SJSA1 (cell line): Measurements from ENCODE around the gene FRAT2. TPM values are rescaled to one million over a fixed set of nuclear protein-coding genes. Genes with fewer than 3 reads are reported as not detected.

Source experiments
- DNase-seq, 2 experiments: peaks; one replicate each; pipeline ENCODE4 v3.0.0-alpha.2; 2015 to 2020; ENCODE audit warnings: low spot score in 2 of 2, low read depth in 1 of 2
- H3K27ac ChIP-seq: fragments of 250-450 bp; sonication (Bioruptor Pico); 2 replicates; pipeline ENCODE4 v1.5.1; 2020; ENCODE audit warnings: mild to moderate bottlenecking, moderate library complexity
- H3K27me3 ChIP-seq: fragments of 250-450 bp; sonication (Bioruptor Pico); replicated peaks from 2 replicates; pipeline ENCODE4 v1.5.1; 2020; ENCODE audit warnings: mild to moderate bottlenecking, moderate library complexity
- H3K36me3 ChIP-seq: fragments of 250-450 bp; sonication (Bioruptor Pico); 2 replicates; pipeline ENCODE4 v1.5.1; 2020; ENCODE audit warnings: mild to moderate bottlenecking
- H3K4me1 ChIP-seq: fragments of 250-450 bp; sonication (Bioruptor Pico); replicated peaks from 2 replicates; pipeline ENCODE4 v1.6.1; 2021; ENCODE audit warnings: mild to moderate bottlenecking
- H3K4me3 ChIP-seq: fragments of 250-450 bp; sonication (Bioruptor Pico); 2 replicates; pipeline ENCODE4 v1.5.1; 2020; ENCODE audit warnings: mild to moderate bottlenecking
- H3K9me3 ChIP-seq: fragments of 250-450 bp; sonication (Bioruptor Pico); replicated peaks from 2 replicates; pipeline ENCODE4 v1.5.1; 2020; ENCODE audit warnings: mild to moderate bottlenecking
- total RNA-seq: library from RNA; depleted of rRNA; stranded (reverse); fragments of >200 nt; shearing (Covaris generic); gene quantifications from 2 replicates; pipeline ENCODE4 v1.2.3, GENCODE V29; 2014

Gene FRAT2
- total RNA-seq, 1 experiment from 2014 or later: 6.9 TPM

- H3K27ac ChIP-seq: no peak overlapping the region
- no peaks in the 10 kb centered on the region for H3K36me3 ChIP-seq
- H3K27me3 ChIP-seq: 0 out of 2 replicates have a peak, but pooled peaks cover 10% of the 10 kb centered on the region
- H3K4me1 ChIP-seq: no peaks in the 10 kb centered on the region
- H3K4me3 ChIP-seq: no peak overlapping the region
- DNase-seq: no peak
- H3K9me3 ChIP-seq: no peaks in the 10 kb centered on the region
These were observed 6.9 kb upstream of the FRAT2 start for GRCh38 chr10:97341416-97341815.

GRCh38 chr10:97338041-97338440 lies 3.5 kb upstream of the FRAT2 start:
- H3K4me3 ChIP-seq: no peak overlapping the region
- peaks cover 10% of the 10 kb centered on the region for H3K4me1 ChIP-seq
- no peak for DNase-seq
- H3K9me3 ChIP-seq: no peaks in the 10 kb centered on the region
- peaks cover 16% of the 10 kb centered on the region; the same call in 1 of the 2 replicates for H3K27me3 ChIP-seq
- H3K27ac ChIP-seq: no peak overlapping the region
- no peaks in the 10 kb centered on the region for H3K36me3 ChIP-seq

DNA sequence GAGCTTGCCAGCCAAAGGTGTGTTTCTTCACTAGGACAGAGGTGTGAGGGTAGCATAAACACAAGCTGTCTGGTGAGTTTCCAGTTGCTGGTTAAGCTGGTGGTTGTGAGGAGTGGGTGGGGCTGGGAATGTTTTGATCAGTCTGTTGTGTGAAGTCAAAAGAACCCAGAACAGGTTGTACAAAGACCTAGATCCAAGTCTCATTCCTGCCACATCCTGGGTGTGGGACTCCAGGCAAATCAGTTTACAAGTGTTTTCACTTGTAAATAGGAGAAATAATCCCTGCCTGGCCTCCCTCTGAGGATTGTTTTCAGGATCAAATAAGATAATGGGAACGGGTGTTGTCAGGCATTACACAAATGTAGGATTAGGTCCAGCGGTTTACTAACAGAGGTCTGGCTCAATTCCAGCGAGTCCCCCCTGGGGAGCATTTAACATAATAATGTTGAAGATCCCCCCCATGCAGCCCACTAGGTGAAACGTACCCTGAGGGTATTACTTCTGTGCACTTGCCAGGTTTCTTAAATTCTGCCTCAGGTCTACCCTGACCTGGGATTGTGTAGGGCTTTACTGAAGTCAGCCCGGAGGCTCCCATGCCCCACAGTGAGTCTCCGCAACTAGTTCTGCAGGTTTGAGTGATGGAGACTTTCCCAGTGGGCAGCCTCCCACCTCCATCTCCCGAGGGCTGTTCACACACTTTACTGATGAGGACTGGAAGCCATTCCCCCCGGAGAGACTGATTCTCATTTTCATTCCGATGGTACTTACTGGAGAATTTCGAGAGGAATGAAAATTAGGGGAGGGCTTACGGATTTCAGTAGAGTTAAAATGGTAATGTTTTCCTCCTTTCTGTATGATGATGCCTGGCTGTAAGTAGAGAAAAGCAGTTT lies 2.7 kb upstream of the FRAT2 start:
- H3K36me3 ChIP-seq: no peaks in the 10 kb centered on the region

GRCh38 chr10:97336446-97336845 lies 1.9 kb upstream of the FRAT2 start:
- H3K27ac ChIP-seq: no peak overlapping the region
- H3K36me3 ChIP-seq: no peaks in the 10 kb centered on the region
- peaks cover 16% of the 10 kb centered on the region for H3K4me1 ChIP-seq
- H3K9me3 ChIP-seq: no peaks in the 10 kb centered on the region
- peaks cover 16% of the 10 kb centered on the region; the same call in 1 of the 2 replicates for H3K27me3 ChIP-seq
- H3K4me3 ChIP-seq: no peak overlapping the region
- no peak for DNase-seq

More for the DNA sequence above, 2.7 kb upstream of the FRAT2 start:
- H3K27ac ChIP-seq: no peak overlapping the region
- peaks cover 16% of the 10 kb centered on the region; the same call in 1 of the 2 replicates for H3K27me3 ChIP-seq
- peaks cover 16% of the 10 kb centered on the region for H3K4me1 ChIP-seq
- no peak for DNase-seq
- H3K9me3 ChIP-seq: no peaks in the 10 kb centered on the region
- no peak overlapping the region for H3K4me3 ChIP-seq

- Histone ChIP-seq H3K36me3 (no peaks in the 10 kb centered on the region), H3K27me3 (peaks cover 16% of the 10 kb centered on the region; the same call in 1 of the 2 replicates), H3K4me1 (peaks cover 16% of the 10 kb centered on the region), H3K4me3 (no peak overlapping the region), H3K9me3 (no peaks in the 10 kb centered on the region), H3K27ac (no peak overlapping the region)
- DNase-seq: no peak
These were observed 1.5 kb upstream of the FRAT2 start for GRCh38 chr10:97336006-97336405.

- Histone ChIP-seq H3K27ac (peak overlapping the region; percentile 98), H3K36me3 (no peaks in the 10 kb centered on the region), H3K4me3 (peak overlapping the region; percentile 67), H3K4me1 (peaks cover 16% of the 10 kb centered on the region), H3K9me3 (no peaks in the 10 kb centered on the region), H3K27me3 (peaks cover 16% of the 10 kb centered on the region; the same call in 1 of the 2 replicates)
- DNase-seq: peak in 1 of 2 experiments; percentile 10
These were observed 675 bp upstream of the FRAT2 start for GRCh38 chr10:97335188-97335619.

GRCh38 chr10:97333601-97334369 lies 744 bp downstream of the FRAT2 start:
- peak in 1 of 2 experiments; percentile 64 for DNase-seq
- Histone ChIP-seq H3K27me3 (peaks cover 16% of the 10 kb centered on the region; the same call in 1 of the 2 replicates), H3K9me3 (no peaks in the 10 kb centered on the region), H3K4me3 (peak overlapping the region; percentile 67), H3K4me1 (peaks cover 16% of the 10 kb centered on the region), H3K27ac (peak overlapping the region; percentile 13; the same call in 1 of the 2 replicates), H3K36me3 (no peaks in the 10 kb centered on the region; the same call in 1 of the 2 replicates)

DNA sequence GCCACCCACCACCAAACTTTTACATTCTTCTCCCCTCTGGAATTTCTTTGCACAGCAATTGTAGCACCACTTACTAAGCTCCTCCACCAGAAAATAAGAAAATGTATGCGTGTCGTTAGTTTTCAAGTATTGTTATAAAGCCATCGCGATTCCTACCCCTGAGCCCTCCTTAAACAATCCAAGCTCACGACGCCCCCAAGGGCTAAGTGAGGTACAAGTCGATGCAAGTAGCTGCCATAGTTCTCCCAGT lies 1.3 kb downstream of the FRAT2 start:
- peaks cover 16% of the 10 kb centered on the region for H3K4me1 ChIP-seq
- H3K27me3 ChIP-seq: peaks cover 16% of the 10 kb centered on the region; the same call in 1 of the 2 replicates
- no peak overlapping the region; the same call in 1 of the 2 replicates for H3K27ac ChIP-seq
- no peak for DNase-seq
- no peaks in the 10 kb centered on the region for H3K9me3 ChIP-seq
- H3K4me3 ChIP-seq: peak overlapping the region; percentile 67
- H3K36me3 ChIP-seq: no peaks in the 10 kb centered on the region; the same call in 1 of the 2 replicates

DNA sequence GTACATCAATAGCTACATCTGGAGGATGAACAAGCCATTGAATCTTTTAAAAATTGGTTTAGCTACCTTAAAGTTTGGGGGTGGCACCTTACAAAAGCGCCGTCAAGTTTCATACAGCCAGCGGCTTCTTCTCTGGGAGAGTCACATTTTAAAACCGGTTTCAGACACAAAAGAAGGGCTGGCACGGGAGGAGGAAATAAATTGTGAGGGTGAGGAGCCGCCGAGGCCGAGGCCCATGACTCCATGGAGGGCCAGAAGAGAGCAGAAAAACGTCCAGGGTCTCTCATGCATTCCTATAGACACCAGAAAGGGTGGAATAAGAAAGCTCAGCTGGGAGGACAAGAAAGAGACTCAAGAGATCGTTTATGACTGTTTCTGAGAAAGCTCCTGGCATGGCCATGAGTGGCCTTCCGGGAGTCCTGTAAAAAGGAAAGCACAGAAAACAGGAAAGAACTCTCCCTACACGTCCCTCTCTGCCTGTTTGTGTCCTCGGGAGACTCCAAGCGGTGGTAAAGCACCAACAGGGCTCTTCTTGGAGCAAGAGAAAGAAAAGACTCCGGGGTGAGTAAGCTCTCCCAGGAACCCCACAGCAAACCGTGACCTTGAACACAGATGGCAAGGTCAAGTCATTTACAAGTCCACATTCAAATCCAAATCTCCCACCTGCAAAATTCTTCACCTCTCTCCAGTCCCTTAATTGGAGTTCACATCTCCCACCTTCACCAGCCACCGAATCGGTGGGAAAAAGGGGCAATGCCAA lies 1.8 kb downstream of the FRAT2 start:
- Histone ChIP-seq H3K9me3 (no peaks in the 10 kb centered on the region), H3K27ac (no peak overlapping the region), H3K36me3 (no peaks in the 10 kb centered on the region; the same call in 1 of the 2 replicates), H3K4me3 (peak overlapping the region; percentile 67), H3K4me1 (peaks cover 20% of the 10 kb centered on the region), H3K27me3 (peaks cover 16% of the 10 kb centered on the region; the same call in 1 of the 2 replicates)
- no peak for DNase-seq

DNA sequence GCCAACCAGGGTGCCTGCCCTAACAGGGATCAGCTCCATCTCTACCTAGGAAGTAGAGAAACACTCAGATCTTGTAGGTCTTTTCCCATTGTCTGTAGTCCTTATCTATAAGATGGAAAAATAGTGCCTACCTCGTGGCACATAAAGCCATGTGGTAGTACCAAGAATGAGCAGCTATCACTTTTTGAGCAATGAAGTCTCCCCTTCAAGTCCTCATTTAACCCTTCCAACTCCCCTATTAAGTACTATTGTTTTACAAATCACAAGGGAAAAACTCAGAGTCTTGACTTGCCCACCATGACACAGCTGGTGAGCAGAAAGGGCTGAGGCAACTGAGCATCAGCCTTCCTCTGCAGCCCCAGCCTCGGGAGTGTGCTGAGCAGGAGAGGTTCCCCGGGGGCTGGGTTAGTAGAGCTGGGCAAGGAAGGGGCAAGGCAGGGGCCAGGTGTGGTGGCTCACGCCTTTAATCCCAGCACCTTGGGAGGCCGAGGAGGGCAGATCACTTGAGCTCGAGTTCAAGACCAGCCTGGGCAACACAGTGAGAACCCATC lies 3.3 kb downstream of the FRAT2 start:
- no peak for DNase-seq
- no peak overlapping the region for H3K4me3 ChIP-seq
- no peak overlapping the region for H3K27ac ChIP-seq

DNA sequence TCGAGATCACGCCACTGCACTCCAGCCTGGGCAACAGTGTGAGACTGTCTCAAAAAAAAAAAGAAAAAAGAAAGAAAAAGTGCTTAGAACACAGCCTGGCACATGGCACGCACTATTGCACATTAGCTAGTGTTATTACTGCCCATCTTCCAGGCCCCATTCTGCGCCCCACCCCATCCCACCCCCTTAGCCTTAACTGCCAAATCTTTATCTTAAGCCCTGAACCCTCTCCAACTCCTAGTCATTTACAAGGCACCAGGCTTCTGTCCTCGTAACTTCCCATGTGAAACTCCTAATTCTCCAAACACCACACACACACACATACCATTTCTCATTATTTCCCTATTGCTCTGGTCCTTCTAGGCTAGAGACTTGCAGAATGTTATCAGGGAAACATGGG lies 4.8 kb downstream of the FRAT2 start:
- peaks cover 20% of the 10 kb centered on the region for H3K4me1 ChIP-seq
- DNase-seq: no peak
- H3K4me3 ChIP-seq: no peak overlapping the region
- H3K36me3 ChIP-seq: no peaks in the 10 kb centered on the region; the same call in 1 of the 2 replicates
- H3K27me3 ChIP-seq: no peaks in the 10 kb centered on the region
- no peaks in the 10 kb centered on the region for H3K9me3 ChIP-seq
- H3K27ac ChIP-seq: no peak overlapping the region

More for the DNA sequence above, 3.3 kb downstream of the FRAT2 start:
- Histone ChIP-seq H3K27me3 (peaks cover 6% of the 10 kb centered on the region; the same call in 1 of the 2 replicates), H3K9me3 (no peaks in the 10 kb centered on the region), H3K4me1 (peaks cover 20% of the 10 kb centered on the region), H3K36me3 (no peaks in the 10 kb centered on the region; the same call in 1 of the 2 replicates)

DNA sequence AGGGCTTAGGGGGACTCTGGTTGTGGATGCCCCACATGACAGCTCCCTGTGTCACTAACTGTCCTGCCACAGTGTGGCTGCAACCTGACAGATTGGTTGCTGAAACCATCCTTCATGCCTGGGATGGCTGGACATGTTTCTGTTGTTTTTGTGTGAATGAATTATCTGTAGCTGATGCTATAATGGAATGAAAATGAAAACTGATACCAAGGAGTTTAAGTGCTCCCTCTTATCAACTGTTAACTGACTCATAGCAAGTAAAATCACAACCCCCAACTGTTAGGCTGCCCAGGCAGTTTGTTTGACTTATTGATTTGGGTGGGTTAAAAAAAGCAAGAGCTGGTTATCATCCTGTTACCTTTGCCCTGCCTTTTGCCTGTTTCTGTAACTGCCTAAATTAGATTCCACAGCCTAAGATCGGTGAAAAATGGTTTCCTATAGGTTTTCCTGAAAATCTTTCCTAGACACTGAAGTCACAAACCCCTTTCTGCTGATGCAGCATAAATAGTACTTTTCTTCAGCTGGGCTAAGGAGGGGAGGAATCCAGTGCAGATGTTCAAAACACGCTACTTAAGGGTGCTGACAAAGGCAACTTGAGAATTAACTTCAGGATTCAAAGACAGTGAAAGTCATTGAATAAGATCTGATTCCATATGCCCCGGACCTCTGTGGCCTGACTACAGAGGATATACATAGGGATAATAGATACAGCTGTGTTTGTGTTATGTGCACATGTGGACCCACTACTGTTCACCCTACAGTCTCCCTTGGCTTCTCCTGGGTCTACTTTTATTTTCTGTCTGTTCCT lies 5.7 kb downstream of the FRAT2 start:
- H3K27me3 ChIP-seq: no peaks in the 10 kb centered on the region
- no peak overlapping the region for H3K27ac ChIP-seq
- no peak for DNase-seq
- H3K36me3 ChIP-seq: no peaks in the 10 kb centered on the region; the same call in 1 of the 2 replicates
- H3K4me3 ChIP-seq: no peak overlapping the region
- H3K4me1 ChIP-seq: peaks cover 18% of the 10 kb centered on the region
- no peaks in the 10 kb centered on the region for H3K9me3 ChIP-seq
